ENCODE measurements around the gene CDC42BPB. TPM values are rescaled to one million over a fixed set of nuclear protein-coding genes. Genes with fewer than 3 reads are reported as not detected.

CDC42BPB gene
- total and polyA plus RNA-seq, 2 experiments from 2014 or later = 13.0 to 106 TPM

DNA sequence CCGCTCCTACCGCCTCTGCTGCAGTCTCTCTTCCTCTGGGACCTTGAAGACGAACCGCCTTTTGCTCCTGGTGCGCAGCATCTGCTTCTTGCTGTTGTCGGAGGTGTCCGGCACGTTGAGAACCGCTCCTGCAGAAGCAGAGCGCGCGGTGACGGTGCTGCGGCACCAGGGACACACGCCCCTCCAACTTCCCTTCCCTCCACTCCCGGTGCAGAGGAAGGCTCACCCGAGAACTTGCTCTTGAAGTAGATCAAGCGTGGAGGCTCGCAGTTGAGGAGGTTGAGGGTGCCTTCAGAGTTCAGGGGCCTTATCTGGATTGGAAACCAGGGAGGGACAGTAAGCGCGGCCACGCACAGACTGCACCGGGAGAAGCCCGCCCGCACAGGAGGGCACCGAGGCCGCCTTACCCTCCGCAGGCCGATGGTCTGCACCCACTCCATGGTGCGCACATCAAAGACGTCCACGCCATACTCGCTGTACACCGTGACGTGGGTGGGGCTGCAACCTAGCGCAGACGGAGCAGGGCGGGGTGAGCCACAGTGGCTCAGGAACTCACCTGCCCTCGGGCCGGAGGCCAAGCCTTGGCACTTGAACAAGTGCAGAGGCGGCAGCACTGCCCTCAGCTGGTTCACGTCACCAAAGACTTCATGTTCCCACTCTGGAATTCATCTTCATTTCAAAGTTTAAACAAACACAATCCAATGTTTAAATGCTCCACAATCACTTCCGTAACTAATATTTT is 117.4 kb downstream of the CDC42BPB start:
- WGBS, 2 experiments (ENCODE audit: low coverage in 1 of 2, low lambda C conversion rate in 2 of 2, missing lambda C conversion rate in 2 of 2) = 93 to 95% methylated on average over 35 to 43 of the region's 43 CpGs
- in situ Hi-C loops (cut with MboI) = no loop called here
- no peak for DNase-seq
- Histone ChIP-seq H3K4me3 (no peak overlapping the region), H2AFZ (no peak overlapping the region), H3K79me2 (ENCODE audit: insufficient read depth) (no peaks in the 10 kb centered on the region), H3F3A (ENCODE audit: insufficient read depth) (no peaks in the 10 kb centered on the region), H3K36me3 (ENCODE audit: low read depth) (peaks cover 28% of the 10 kb centered on the region; the same call in 1 of the 2 replicates), H3K27ac (no peak overlapping the region), H3K9me3 (ENCODE audit: low read depth) (no peaks in the 10 kb centered on the region), H3K9ac (no peak overlapping the region), H3K4me2 (ENCODE audit: unreplicated experiment) (no peak overlapping the region), H3K9me2 (ENCODE audit: insufficient read depth) (no peaks in the 10 kb centered on the region), H3K4me1 (ENCODE audit: insufficient read depth) (no peaks in the 10 kb centered on the region), H4K20me1 (ENCODE audit: insufficient read depth) (no peaks in the 10 kb centered on the region), H3K27me3 (replicated peaks; ENCODE audit: insufficient read depth) (no peaks in the 10 kb centered on the region)
- TF ChIP-seq EZH2 (IDR thresholded peaks at IDR 0.05; ENCODE audit: insufficient read depth, poor library complexity, severe bottlenecking) (no peak), EZH2phosphoT487 (IDR thresholded peaks at IDR 0.05; ENCODE audit: insufficient read depth, low read depth) (no peak)

DNA sequence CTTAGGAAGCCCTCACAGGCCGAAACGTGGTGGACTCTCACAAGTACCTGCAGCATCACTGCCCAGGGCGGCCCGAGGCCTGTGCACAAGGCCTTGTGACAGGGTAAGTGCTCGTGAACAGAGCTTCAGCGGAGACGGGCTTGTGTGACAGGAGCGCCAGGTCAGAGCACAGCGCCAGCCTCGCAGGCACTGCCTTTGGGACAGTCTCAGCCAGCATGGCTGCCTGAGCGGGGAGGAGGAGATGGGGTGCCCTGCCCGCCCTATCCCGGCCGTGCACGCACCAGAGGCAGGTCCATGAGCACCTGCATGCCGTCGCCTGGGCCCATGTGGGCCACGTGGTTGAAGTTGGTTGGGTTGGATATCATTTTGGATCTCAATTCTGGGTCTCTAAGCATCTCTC is 118.0 kb downstream of the CDC42BPB start:
- Histone ChIP-seq H3K27ac (no peak overlapping the region), H3K9ac (no peak overlapping the region), H3K79me2 (ENCODE audit: insufficient read depth) (no peaks in the 10 kb centered on the region), H3K4me1 (ENCODE audit: insufficient read depth) (no peaks in the 10 kb centered on the region), H3F3A (ENCODE audit: insufficient read depth) (no peaks in the 10 kb centered on the region), H3K36me3 (ENCODE audit: low read depth) (peaks cover 28% of the 10 kb centered on the region; the same call in 1 of the 2 replicates), H3K9me2 (ENCODE audit: insufficient read depth) (no peaks in the 10 kb centered on the region), H3K27me3 (replicated peaks; ENCODE audit: insufficient read depth) (no peaks in the 10 kb centered on the region), H4K20me1 (ENCODE audit: insufficient read depth) (no peaks in the 10 kb centered on the region), H2AFZ (no peak overlapping the region), H3K9me3 (ENCODE audit: low read depth) (no peaks in the 10 kb centered on the region), H3K4me2 (ENCODE audit: unreplicated experiment) (no peak overlapping the region), H3K4me3 (no peak overlapping the region)
- no peak for TF ChIP-seq EZH2 (IDR thresholded peaks at IDR 0.05; ENCODE audit: insufficient read depth, poor library complexity, severe bottlenecking)
- DNase-seq = no peak
- WGBS, 2 experiments (ENCODE audit: low coverage in 1 of 2, low lambda C conversion rate in 2 of 2, missing lambda C conversion rate in 2 of 2) = 94 to 95% methylated on average over 18 of the region's 18 CpGs
- in situ Hi-C loops (cut with MboI) = no loop called here

DNA sequence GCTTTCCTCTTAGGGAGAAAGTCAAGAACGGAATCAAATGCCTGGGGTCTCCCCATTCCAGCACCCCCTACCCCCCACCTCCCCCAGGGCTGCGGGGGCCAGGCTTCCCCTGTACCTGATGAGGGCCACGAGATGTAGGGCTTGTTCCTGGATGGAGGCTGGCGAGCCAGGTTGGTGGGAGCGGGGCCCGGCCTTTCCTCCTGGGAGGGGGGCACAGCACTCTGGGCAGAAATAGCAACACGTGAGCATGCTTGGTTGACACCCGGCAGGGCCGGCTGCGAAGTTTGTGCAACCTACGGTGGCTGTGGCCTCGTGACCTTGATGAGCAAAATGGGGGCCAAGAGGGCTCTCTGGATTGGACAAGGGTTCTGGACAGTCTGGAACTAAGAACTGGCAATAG is 119.2 kb downstream of the CDC42BPB start:
- Histone ChIP-seq H3K4me2 (ENCODE audit: unreplicated experiment) (no peak overlapping the region), H3K9me3 (ENCODE audit: low read depth) (no peaks in the 10 kb centered on the region), H2AFZ (no peak overlapping the region), H3K4me3 (no peak overlapping the region), H3K4me1 (ENCODE audit: insufficient read depth) (no peaks in the 10 kb centered on the region), H3K27me3 (replicated peaks; ENCODE audit: insufficient read depth) (no peaks in the 10 kb centered on the region), H3K27ac (no peak overlapping the region), H3K79me2 (ENCODE audit: insufficient read depth) (no peaks in the 10 kb centered on the region), H4K20me1 (ENCODE audit: insufficient read depth) (no peaks in the 10 kb centered on the region), H3F3A (ENCODE audit: insufficient read depth) (no peaks in the 10 kb centered on the region), H3K36me3 (ENCODE audit: low read depth) (peaks cover 21% of the 10 kb centered on the region; the same call in 1 of the 2 replicates), H3K9ac (no peak overlapping the region), H3K9me2 (ENCODE audit: insufficient read depth) (no peaks in the 10 kb centered on the region)
- in situ Hi-C loops (cut with MboI) = no loop called here
- WGBS, 2 experiments (ENCODE audit: low coverage in 1 of 2, low lambda C conversion rate in 2 of 2, missing lambda C conversion rate in 2 of 2) = 96 to 98% methylated on average over 11 to 12 of the region's 12 CpGs
- TF ChIP-seq EZH2phosphoT487 (IDR thresholded peaks at IDR 0.05; ENCODE audit: insufficient read depth, low read depth) (no peak), EZH2 (IDR thresholded peaks at IDR 0.05; ENCODE audit: insufficient read depth, poor library complexity, severe bottlenecking) (no peak)
- no peak for DNase-seq

DNA sequence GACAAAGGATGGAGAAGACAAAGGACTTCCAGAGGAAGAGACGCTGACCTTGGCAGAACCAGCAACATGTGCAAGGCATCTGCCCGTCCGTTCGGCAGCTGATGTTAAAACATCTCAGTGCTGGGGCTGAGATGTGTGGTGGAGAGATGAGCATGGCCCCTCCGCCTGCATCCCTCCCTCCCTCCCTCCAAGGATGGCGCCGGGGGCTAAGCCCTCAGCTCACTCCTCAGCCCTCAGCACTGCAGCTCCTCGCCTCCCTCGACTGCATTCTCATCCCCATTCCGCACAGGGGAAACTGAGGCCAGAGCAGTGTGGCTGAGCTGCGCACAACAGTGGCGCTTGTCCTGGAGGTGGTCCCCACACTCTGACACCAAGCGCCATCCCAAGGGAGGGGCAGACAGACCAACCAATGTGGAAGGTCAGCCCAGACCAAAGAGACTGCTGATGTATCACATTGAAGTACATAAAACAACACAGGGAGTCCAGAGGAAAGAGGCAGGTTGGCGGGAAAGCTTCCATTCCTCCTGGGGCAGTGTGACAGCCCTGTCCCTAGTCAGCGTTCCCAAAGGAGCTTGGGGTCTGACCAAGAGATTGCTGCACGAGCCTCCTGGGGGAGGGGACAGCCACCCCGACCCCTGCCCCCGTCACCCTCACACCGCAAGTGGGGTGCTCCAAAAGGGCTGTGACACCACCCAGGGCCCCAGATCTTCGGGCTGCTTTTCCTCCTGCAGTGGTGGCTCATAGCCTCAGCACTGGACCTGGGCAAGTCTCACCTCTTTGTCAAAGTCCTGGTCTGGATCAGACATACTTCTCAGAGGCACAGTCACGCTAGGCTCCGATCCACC is 119.8 kb downstream of the CDC42BPB start:
- Histone ChIP-seq H3K4me3 (no peak overlapping the region), H3K27ac (no peak overlapping the region), H3K79me2 (ENCODE audit: insufficient read depth) (no peaks in the 10 kb centered on the region), H3K4me2 (ENCODE audit: unreplicated experiment) (no peak overlapping the region), H3K4me1 (ENCODE audit: insufficient read depth) (no peaks in the 10 kb centered on the region), H3K27me3 (replicated peaks; ENCODE audit: insufficient read depth) (no peaks in the 10 kb centered on the region), H3K9me2 (ENCODE audit: insufficient read depth) (no peaks in the 10 kb centered on the region), H3K36me3 (ENCODE audit: low read depth) (peaks cover 22% of the 10 kb centered on the region; the same call in 1 of the 2 replicates), H3F3A (ENCODE audit: insufficient read depth) (no peaks in the 10 kb centered on the region), H4K20me1 (ENCODE audit: insufficient read depth) (no peaks in the 10 kb centered on the region), H2AFZ (no peak overlapping the region), H3K9me3 (ENCODE audit: low read depth) (no peaks in the 10 kb centered on the region), H3K9ac (no peak overlapping the region)
- 78 to 91% methylated on average over 15 to 22 of the region's 22 CpGs for WGBS, 2 experiments (ENCODE audit: low coverage in 1 of 2, low lambda C conversion rate in 2 of 2, missing lambda C conversion rate in 2 of 2)
- TF ChIP-seq EZH2 (IDR thresholded peaks at IDR 0.05; ENCODE audit: insufficient read depth, poor library complexity, severe bottlenecking) (no peak), EZH2phosphoT487 (IDR thresholded peaks at IDR 0.05; ENCODE audit: insufficient read depth, low read depth) (no peak)
- in situ Hi-C loops (cut with MboI) = no loop called here
- DNase-seq = no peak

All from GM23248 (cell line).